Activated naive CD4-positive, alpha-beta T cell treated with anti-CD3 and anti-CD28 coated beads, Interleukin-2, amount 50 U/mL, for 24 hours (primary cell): ENCODE results near the gene CTSO.
"Not testable (repeated sequence)": the region's sequence is repeated elsewhere in the genome, so short reads cannot be mapped to it uniquely, and the experiment has no call there.

Experiments used
- H3K27ac Mint-ChIP-seq: one replicate; pipeline ENCODE4 v1.8.0; 2021; ENCODE audit warnings: mild to moderate bottlenecking, mixed read lengths
- H3K27me3 Mint-ChIP-seq: one replicate; pipeline ENCODE4 v1.8.0; 2021; ENCODE audit warnings: mixed read lengths
- H3K36me3 Mint-ChIP-seq: one replicate; pipeline ENCODE4 v1.8.0; 2021; ENCODE audit warnings: mixed read lengths
- H3K4me1 Mint-ChIP-seq: one replicate; pipeline ENCODE4 v1.8.0; 2021; ENCODE audit warnings: mixed read lengths
- H3K4me3 Mint-ChIP-seq: one replicate; pipeline ENCODE4 v1.8.0; 2021; ENCODE audit warnings: mild to moderate bottlenecking, mixed read lengths
- H3K9me3 Mint-ChIP-seq: one replicate; pipeline ENCODE4 v1.8.0; 2021; ENCODE audit warnings: mixed read lengths

The CTSO gene

DNA sequence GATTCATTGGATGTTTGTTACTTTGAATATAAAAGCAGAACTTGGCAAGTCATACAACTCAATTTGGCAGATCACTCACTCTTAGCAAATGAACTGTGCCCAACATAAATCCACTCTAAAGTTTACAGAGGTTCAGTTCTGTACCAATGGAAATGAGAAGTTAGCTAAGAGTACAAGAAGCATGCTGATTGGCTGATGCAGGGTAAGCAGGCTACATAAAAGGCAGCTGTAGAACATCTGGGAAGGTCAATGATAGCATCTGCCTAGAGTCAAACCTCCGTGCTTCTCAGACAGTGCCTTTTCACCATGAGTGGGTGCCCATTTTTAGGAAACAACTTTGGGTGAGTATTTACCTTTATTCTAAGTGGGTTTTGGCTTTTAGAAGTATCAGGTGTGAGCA, 50.2 kb downstream of the CTSO start, which contains the start of gene TDO2:
Gene TDO2, plus strand, starts transcription at position 244 of the 400 bp plus-strand sequence. Its CDS starts 63 bp downstream, at position 307.
- Mint-ChIP-seq H3K36me3 (no peaks in the 10 kb centered on the region), H3K4me3 (no peak within 1 kb of the TSS), H3K9me3 (no peaks in the 10 kb centered on the region), H3K27ac (no peak within 1 kb of the TSS), H3K27me3 (peaks cover 15% of the 10 kb centered on the region), H3K4me1 (no peaks in the 10 kb centered on the region)

DNA sequence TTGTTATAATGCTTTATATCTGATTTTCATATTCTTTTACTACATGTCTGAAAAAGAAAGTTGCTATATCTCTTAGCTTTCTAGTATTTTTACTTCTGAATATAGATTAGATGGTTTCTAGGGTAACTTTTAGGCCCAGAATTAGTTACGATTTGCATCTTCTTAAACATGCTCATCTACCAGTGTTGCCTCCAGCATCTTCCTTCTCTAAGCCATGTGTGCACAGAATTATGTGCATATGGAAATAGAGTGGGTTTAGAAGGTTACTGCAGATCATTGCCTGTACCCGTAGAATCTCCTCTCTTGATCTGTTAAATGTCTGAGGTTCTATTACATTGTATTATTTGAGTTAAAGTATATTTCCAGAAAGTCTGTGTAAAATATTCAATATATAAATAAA, 52.7 kb downstream of the CTSO start:
- no peak overlapping the region for H3K4me3 Mint-ChIP-seq
- peaks cover 8% of the 10 kb centered on the region for H3K27me3 Mint-ChIP-seq
- peaks cover 7% of the 10 kb centered on the region for H3K9me3 Mint-ChIP-seq
- no peaks in the 10 kb centered on the region for H3K36me3 Mint-ChIP-seq
- no peak overlapping the region for H3K27ac Mint-ChIP-seq
- H3K4me1 Mint-ChIP-seq, result no peaks in the 10 kb centered on the region

DNA sequence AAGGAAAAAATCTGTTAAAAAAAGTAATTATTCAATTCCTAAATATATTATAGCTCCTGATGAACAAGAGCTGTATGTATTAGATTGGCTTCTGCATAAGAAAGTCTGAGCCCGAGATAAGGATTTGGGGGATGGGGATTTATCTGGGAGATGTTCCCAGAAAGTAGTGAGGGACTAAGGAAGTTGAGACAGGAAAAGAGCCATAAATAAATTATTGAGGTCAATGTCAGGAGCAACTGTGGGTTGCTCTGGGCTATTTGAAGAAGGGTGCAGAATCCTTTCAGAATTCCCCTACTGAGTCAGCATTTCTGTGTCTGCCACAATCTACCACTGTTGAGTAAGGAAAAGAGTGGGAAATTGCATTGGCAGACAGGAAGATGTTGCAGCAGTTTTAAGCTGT, 53.3 kb downstream of the CTSO start:
- Mint-ChIP-seq H3K4me1 (no peaks in the 10 kb centered on the region), H3K4me3 (no peak overlapping the region), H3K36me3 (no peaks in the 10 kb centered on the region), H3K27me3 (peaks cover 8% of the 10 kb centered on the region), H3K27ac (no peak overlapping the region), H3K9me3 (peaks cover 9% of the 10 kb centered on the region)

DNA sequence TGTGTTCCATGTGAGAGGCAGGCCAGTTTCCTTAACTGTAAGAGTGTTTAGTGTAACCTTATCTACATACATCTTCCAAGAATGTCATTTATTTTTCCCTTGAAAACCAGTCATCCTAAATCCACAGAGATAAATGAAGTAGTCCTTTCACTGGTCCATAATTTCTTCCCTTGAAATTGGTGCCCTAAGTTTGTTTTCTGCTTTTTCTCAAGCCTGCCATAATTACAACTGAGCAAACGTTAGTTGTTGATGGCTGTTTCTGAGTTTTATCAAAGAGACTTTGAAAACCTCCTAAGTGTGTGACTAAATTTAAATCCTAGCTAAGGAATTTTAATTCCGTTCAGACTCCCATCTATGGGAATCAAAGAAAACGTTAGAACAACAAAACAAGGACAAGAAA, 53.8 kb downstream of the CTSO start:
- H3K9me3 Mint-ChIP-seq, result peaks cover 11% of the 10 kb centered on the region
- no peaks in the 10 kb centered on the region for H3K4me1 Mint-ChIP-seq
- H3K27ac Mint-ChIP-seq, result no peak overlapping the region
- H3K27me3 Mint-ChIP-seq, result peaks cover 8% of the 10 kb centered on the region
- no peak overlapping the region for H3K4me3 Mint-ChIP-seq
- H3K36me3 Mint-ChIP-seq, result no peaks in the 10 kb centered on the region

DNA sequence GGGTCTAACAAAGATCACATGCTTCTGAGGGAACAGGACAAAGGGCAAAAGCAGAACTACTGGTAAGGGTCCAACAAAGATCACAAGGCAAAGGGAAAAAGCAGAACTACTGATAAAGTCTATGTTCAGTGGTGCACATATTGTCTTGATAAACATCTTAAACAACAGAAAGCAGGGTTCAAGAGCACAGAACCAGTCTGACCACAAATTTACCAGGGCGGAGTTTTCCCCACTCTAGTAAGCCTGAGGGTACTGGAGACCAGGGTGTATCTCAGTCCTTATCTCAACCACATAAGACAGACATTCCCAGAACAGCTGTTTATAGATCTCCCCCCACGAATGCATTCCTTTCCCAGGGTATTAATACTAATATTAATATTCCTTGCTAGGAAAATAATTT, 55.3 kb downstream of the CTSO start:
- not testable (repeated sequence) for H3K4me1 Mint-ChIP-seq, H3K27ac Mint-ChIP-seq, H3K36me3 Mint-ChIP-seq, H3K4me3 Mint-ChIP-seq
- peaks cover 12% of the 10 kb centered on the region for H3K27me3 Mint-ChIP-seq
- peaks cover 18% of the 10 kb centered on the region for H3K9me3 Mint-ChIP-seq

DNA sequence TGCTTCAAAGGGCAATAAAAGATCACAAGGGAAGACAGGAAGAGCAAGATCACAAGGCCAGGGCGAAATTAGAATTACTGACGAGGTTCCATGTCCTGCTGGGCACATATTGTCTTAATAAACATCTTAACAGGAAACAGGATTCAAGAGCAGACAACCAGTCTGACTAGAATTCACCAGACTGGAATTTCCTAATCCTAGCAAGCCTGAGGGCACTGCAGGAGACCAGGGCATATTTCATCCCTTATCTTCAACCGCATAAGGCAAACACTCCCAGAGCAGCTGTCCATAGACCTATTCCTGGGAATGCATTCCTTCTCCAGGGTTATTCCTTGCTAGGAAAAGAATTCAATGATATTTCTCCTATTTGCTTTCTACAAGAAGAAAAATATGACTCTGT, 62.6 kb downstream of the CTSO start:
- Mint-ChIP-seq H3K4me1 (no peaks in the 10 kb centered on the region), H3K9me3 (peaks cover 12% of the 10 kb centered on the region), H3K27ac (no peak overlapping the region), H3K36me3 (no peaks in the 10 kb centered on the region), H3K4me3 (no peak overlapping the region), H3K27me3 (peaks cover 19% of the 10 kb centered on the region)

DNA sequence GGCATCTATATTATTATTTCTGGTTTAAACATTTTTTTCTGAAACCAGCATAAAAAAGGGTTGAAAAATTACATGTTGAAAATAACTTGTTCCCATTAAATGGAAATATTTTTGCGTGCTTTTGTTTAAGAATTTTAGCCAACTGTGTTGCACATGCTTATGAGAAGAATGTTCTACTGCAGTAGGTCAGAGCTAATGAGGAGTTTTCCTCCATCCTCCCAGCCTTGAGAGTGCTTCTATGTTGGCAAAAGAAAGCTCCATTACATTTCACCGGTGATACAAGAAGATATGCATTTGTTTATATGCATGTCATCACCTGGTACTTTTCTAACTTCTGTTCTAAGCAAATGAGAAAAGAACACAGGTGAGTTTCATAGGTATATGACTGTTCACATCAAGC, 63.7 kb downstream of the CTSO start:
- peaks cover 19% of the 10 kb centered on the region for H3K27me3 Mint-ChIP-seq
- no peak overlapping the region for H3K27ac Mint-ChIP-seq
- H3K36me3 Mint-ChIP-seq, result no peaks in the 10 kb centered on the region
- H3K4me3 Mint-ChIP-seq, result no peak overlapping the region
- no peaks in the 10 kb centered on the region for H3K4me1 Mint-ChIP-seq
- peaks cover 7% of the 10 kb centered on the region for H3K9me3 Mint-ChIP-seq

DNA sequence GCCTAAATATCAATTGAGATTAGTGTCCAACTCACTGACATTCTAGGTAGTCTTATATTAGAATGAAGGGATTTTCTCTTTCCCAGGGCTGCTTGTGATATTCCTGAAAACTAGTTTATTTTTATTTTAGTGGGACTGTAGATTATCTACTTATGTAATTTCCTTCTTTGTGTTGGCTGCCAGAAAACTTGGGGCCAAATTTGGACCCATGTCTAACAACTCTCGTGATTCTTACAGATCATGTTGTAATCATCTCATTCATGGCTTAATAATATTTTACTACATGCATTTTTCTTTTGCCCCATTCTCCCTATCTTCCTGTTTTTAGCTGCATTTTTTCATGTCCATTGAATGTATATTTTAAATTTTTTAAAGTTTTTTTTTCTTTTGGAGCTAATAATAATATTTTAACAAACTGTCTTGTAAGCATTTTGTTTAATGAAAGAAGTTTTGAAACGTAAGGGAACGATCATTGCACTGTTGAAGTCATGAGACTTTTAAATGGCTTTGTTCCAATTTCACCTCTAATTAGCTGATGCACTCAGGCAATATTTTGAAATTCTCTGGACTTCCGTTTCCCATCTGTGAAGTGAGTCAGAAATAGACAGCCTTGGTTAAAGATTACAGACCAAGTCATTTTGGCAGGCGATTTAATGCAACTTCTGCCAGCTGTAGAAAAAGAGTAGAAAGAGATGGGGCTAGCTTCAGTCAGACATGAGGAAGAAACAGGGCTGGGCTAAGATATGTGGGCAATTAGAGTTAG, 64.5 kb downstream of the CTSO start:
- Mint-ChIP-seq H3K9me3 (peaks cover 6% of the 10 kb centered on the region), H3K27me3 (peaks cover 19% of the 10 kb centered on the region), H3K4me3 (no peak overlapping the region), H3K36me3 (no peaks in the 10 kb centered on the region), H3K4me1 (no peaks in the 10 kb centered on the region), H3K27ac (no peak overlapping the region)

DNA sequence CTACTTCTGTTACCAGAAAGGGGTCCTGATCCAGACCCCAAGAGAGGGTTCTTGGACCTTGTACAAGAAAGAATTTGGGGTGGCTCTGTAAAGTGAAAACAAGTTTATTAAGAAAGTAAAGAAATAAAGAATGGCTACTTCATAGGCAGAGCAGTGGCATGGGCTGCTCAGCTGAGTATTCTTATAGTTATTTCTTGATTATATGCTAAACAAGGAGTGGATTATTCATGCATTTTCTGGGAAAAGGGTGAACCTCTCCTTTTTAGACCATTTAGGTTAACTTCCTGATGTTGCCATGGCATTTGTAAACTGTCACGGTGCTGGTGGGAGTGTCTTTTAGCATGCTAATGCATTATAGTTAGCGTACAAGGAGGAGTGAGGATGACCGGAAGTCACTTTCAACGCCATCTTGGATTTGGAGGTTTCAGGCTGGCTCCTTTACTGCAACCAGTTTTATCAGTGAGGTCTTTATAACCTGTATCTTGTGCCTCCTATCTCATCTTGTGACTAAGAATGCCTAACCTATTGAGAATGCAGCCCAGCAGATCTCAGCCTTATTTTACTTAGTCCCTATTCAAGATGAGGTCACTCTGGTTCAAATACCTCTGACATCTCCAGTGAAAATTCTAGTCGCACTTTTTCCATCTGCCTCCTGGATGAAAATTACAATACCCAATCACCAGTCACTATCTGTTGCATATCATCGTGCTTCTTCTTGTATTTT, 65.7 kb downstream of the CTSO start:
- H3K27me3 Mint-ChIP-seq, result peaks cover 18% of the 10 kb centered on the region
- no peak overlapping the region for H3K4me3 Mint-ChIP-seq
- no peaks in the 10 kb centered on the region for H3K9me3 Mint-ChIP-seq
- H3K4me1 Mint-ChIP-seq, result no peaks in the 10 kb centered on the region
- no peak overlapping the region for H3K27ac Mint-ChIP-seq
- H3K36me3 Mint-ChIP-seq, result no peaks in the 10 kb centered on the region

DNA sequence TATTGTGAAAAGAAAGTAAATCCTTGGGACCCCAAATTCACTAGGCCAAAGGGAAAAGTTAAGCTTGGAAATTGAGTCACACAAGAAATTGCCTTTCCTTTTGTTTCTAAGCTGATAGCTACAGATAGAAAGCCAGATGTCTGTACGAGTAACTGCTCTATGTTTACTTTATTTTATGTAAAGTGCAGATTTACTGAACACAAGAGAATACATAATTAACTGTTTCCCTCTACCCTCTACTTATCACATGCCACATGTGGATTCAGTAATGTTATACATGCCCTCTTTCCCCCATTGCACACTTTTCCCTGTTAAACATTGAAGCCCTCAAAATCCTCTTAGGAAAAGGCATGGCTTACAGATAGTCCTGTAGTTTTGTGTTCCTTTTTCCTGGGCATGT, 66.6 kb downstream of the CTSO start:
- Mint-ChIP-seq H3K27me3 (peaks cover 18% of the 10 kb centered on the region), H3K9me3 (no peaks in the 10 kb centered on the region), H3K27ac (no peak overlapping the region), H3K4me1 (no peaks in the 10 kb centered on the region), H3K4me3 (no peak overlapping the region), H3K36me3 (no peaks in the 10 kb centered on the region)

DNA sequence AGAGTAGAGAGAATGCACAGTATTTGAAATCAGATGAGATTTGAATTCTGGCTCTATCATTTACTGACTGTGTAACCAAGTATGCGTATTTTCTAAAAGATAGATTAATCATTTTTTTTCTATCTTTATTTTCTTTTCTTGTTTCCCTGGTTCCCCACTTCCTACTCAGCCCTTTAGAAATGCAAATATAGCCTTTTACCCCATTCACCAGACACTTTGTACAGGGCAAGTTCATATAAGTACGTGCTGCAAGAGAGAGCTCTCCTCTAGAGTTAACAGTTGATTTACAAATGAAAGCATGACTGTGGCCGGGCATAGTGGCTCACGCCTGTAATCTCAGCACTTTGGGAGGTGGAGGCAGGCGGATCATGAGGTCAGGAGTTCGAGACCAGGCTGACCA, 68.0 kb downstream of the CTSO start:
- no peak overlapping the region for H3K4me3 Mint-ChIP-seq

DNA sequence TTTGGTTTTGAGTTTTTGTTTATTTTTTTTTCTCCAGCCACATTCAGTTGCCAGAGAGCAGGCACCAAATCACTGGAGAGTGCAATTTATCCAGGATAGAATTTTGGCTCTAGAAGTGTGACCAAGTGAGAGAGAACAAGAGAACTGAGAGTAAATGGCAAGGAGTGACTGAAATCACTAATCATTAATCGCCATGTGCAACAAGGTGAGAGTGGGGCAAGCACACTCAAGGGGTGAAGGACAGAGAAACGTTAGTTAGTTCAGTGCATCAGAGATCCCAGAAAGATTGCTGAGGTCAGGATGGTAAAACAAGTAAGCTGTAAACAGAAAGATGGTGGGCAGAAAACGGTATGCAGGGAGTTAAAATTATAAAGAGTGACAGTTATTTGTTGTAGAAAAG, 69.8 kb downstream of the CTSO start:
- Mint-ChIP-seq H3K9me3 (no peaks in the 10 kb centered on the region), H3K4me3 (no peak overlapping the region), H3K27me3 (peaks cover 7% of the 10 kb centered on the region), H3K27ac (no peak overlapping the region), H3K36me3 (no peaks in the 10 kb centered on the region), H3K4me1 (no peaks in the 10 kb centered on the region)

More for the DNA sequence above, 68.0 kb downstream of the CTSO start:
- Mint-ChIP-seq H3K27me3 (peaks cover 8% of the 10 kb centered on the region), H3K4me1 (no peaks in the 10 kb centered on the region), H3K9me3 (no peaks in the 10 kb centered on the region), H3K27ac (no peak overlapping the region), H3K36me3 (no peaks in the 10 kb centered on the region)

DNA sequence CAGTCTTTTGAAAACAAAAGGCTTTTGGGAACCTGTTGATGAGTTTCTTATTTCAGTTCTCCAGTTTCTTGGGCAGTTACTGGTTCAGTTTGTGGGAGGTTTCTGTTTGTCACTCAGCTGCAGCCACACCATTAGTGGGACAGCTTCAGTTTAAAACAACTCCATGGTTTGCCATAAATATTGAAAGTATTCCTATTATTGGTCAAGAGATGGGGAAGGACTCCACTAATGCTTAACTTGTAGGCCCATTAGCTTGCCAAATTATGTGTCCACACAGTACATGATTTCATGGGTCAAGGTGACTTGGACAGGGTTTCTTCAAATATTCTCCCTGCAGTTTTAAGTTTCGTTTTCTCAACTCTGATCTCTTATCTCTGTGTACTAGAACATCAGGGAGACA, 72.1 kb downstream of the CTSO start:
- Mint-ChIP-seq H3K27me3 (peaks cover 5% of the 10 kb centered on the region), H3K4me3 (no peak overlapping the region), H3K4me1 (no peaks in the 10 kb centered on the region), H3K36me3 (no peaks in the 10 kb centered on the region), H3K9me3 (no peaks in the 10 kb centered on the region), H3K27ac (no peak overlapping the region)

DNA sequence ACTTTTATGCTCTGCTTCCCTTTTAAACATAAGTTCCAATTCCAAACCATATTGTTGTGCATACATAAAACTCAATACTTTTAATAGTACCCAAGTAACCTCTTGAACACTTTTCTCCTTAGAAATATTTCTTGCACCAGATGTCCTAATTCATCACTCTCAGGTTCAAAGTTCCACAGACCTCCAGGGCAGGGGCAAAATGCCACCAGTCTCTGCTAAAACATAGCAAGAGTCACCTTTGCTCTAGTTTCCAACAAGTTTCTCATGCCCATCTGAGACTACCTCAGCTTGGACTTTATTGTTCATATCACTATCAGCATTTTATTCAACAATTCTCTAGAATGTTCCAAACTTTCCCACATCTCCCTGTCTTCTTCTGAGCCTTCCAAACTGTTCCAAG, 73.9 kb downstream of the CTSO start:
- H3K27ac Mint-ChIP-seq, result no peak overlapping the region
- H3K9me3 Mint-ChIP-seq, result no peaks in the 10 kb centered on the region
- H3K36me3 Mint-ChIP-seq, result no peaks in the 10 kb centered on the region
- H3K27me3 Mint-ChIP-seq, result peaks cover 4% of the 10 kb centered on the region
- H3K4me3 Mint-ChIP-seq, result no peak overlapping the region
- H3K4me1 Mint-ChIP-seq, result no peaks in the 10 kb centered on the region

DNA sequence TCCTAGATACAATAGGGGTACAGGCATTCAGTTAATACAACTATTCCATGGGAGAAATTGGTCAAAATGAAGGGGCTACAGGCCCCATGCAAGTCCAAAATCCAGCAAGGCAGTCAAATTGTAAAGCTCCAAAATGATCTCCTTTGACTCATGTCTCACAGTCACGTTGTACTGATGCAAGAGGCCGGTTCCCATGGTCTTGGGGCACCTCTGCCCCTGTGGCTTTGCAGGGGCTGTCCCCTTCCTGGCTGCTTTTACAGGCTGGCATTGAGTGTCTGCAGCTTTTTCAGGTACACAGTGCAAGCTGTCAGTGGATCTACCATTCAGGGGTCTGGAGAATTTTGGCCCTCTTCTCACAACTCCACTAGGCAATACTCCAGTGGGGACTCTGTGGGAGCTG, 75.1 kb downstream of the CTSO start:
- H3K27ac Mint-ChIP-seq, result no peak overlapping the region

DNA sequence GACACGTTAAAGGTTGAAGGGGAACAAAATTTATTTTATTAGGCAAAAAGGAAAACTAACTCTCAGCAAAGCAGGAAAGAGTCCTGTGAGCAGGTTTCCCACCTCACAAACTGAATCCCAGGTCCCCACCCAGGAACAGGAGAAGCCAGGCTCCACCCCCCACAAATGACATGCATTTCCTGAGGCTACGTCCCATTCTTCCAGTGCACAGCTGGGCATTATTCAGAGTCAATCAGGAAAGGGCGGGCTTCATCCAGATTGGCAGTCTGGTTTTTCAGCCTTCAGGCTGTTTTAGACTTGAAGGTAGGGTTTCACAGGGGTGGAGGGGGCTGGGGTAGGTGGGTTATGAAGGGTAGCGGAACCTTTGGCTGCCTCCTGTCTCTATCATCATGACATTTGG, 75.7 kb downstream of the CTSO start:
- Mint-ChIP-seq H3K9me3 (no peaks in the 10 kb centered on the region), H3K36me3 (no peaks in the 10 kb centered on the region), H3K4me3 (no peak overlapping the region), H3K27me3 (no peaks in the 10 kb centered on the region), H3K4me1 (no peaks in the 10 kb centered on the region), H3K27ac (no peak overlapping the region)

More for the DNA sequence above, 75.1 kb downstream of the CTSO start:
- H3K4me1 Mint-ChIP-seq, result no peaks in the 10 kb centered on the region
- H3K9me3 Mint-ChIP-seq, result no peaks in the 10 kb centered on the region
- no peaks in the 10 kb centered on the region for H3K36me3 Mint-ChIP-seq
- peaks cover 2% of the 10 kb centered on the region for H3K27me3 Mint-ChIP-seq
- no peak overlapping the region for H3K4me3 Mint-ChIP-seq
